ENCODE results near the gene DPYD. TPM values are rescaled to one million over a fixed set of nuclear protein-coding genes. Genes with fewer than 3 reads are reported as not detected.

DPYD gene
- total RNA-seq, 4 donors from 2014 or later, result 30.6 to 58.4 (median 35.4) TPM

- no peak for DNase-seq
- H3K36me3 ChIP-seq, result peaks cover 0 to 22% (median 0%) of the 10 kb centered on the region in 3 donors
These were observed 235.5 kb downstream of the DPYD start for GRCh38 chr1:97685360-97685759.

GRCh38 chr1:97680894-97681293 lies 239.9 kb downstream of the DPYD start:
- Histone ChIP-seq H3K27me3 (no peaks in the 10 kb centered on the region), H3K9me3 (no peaks in the 10 kb centered on the region), H3K36me3 (peaks cover 0 to 38% (median 0%) of the 10 kb centered on the region in 3 donors), H3K4me1 (no peaks in the 10 kb centered on the region), H3K4me3 (no peak overlapping the region), H3K27ac (no peak overlapping the region)
- intact Hi-C loops (cut with DNase I), result no loop called here
- no peak for TF ChIP-seq POLR2A (IDR thresholded peaks at IDR 0.05)
- TF ChIP-seq CTCF (IDR thresholded peaks at IDR 0.05), result no peak
- DNase-seq, result no peak

More at GRCh38 chr1:97685360-97685759, 235.5 kb downstream of the DPYD start:
- Histone ChIP-seq H3K4me1 (no peaks in the 10 kb centered on the region), H3K4me3 (no peak overlapping the region), H3K9me3 (no peaks in the 10 kb centered on the region), H3K27ac (no peak overlapping the region), H3K27me3 (no peaks in the 10 kb centered on the region)
- WGBS, 2 donors, result 89 to 93% methylated on average over 2 of the region's 2 CpGs
- intact Hi-C loops (cut with DNase I), result no loop called here
- TF ChIP-seq POLR2A (IDR thresholded peaks at IDR 0.05), result no peak
- TF ChIP-seq CTCF (IDR thresholded peaks at IDR 0.05), result no peak

- Histone ChIP-seq H3K36me3 (peaks cover 0 to 36% (median 0%) of the 10 kb centered on the region in 3 donors), H3K4me1 (no peaks in the 10 kb centered on the region), H3K27ac (no peak overlapping the region), H3K27me3 (no peaks in the 10 kb centered on the region), H3K9me3 (no peaks in the 10 kb centered on the region), H3K4me3 (no peak overlapping the region)
- no peak for DNase-seq
- intact Hi-C loops (cut with DNase I), result no loop called here
- no peak for TF ChIP-seq POLR2A (IDR thresholded peaks at IDR 0.05)
- no peak for TF ChIP-seq CTCF (IDR thresholded peaks at IDR 0.05)
- WGBS, 2 donors, result 80 to 84% methylated on average over 3 of the region's 3 CpGs
These were observed 240.4 kb downstream of the DPYD start for GRCh38 chr1:97680470-97680869.

- intact Hi-C loops (cut with DNase I), result no loop called here
- no peak for DNase-seq
- Histone ChIP-seq H3K9me3 (no peaks in the 10 kb centered on the region), H3K4me3 (no peak overlapping the region), H3K4me1 (no peaks in the 10 kb centered on the region), H3K27me3 (no peaks in the 10 kb centered on the region), H3K27ac (no peak overlapping the region), H3K36me3 (peaks cover 0 to 36% (median 0%) of the 10 kb centered on the region in 3 donors)
- 82 to 86% methylated on average over 4 of the region's 4 CpGs for WGBS, 2 donors
- TF ChIP-seq CTCF (IDR thresholded peaks at IDR 0.05) (no peak), POLR2A (IDR thresholded peaks at IDR 0.05) (no peak)
These were observed 243.1 kb downstream of the DPYD start for GRCh38 chr1:97677702-97678101.

GRCh38 chr1:97674517-97674916 lies 246.3 kb downstream of the DPYD start:
- Histone ChIP-seq H3K4me3 (no peak overlapping the region), H3K9me3 (no peaks in the 10 kb centered on the region), H3K27me3 (no peaks in the 10 kb centered on the region), H3K4me1 (no peaks in the 10 kb centered on the region), H3K27ac (no peak overlapping the region), H3K36me3 (peaks cover 0 to 29% (median 0%) of the 10 kb centered on the region in 3 donors)
- WGBS, 2 donors, result 87 to 89% methylated on average over 4 of the region's 4 CpGs
- intact Hi-C loops (cut with DNase I), result no loop called here
- TF ChIP-seq POLR2A (IDR thresholded peaks at IDR 0.05) (no peak), CTCF (IDR thresholded peaks at IDR 0.05) (no peak)
- DNase-seq, result no peak
